ENCODE measurements around the gene TRPM7. TPM values are rescaled to one million over a fixed set of nuclear protein-coding genes. Genes with fewer than 3 reads are reported as not detected.
"Not testable (repeated sequence)": the region's sequence is repeated elsewhere in the genome, so short reads cannot be mapped to it uniquely, and the experiment has no call there.

The TRPM7 gene
- total RNA-seq, 1 experiment from 2014 or later: 20.0 TPM

DNA sequence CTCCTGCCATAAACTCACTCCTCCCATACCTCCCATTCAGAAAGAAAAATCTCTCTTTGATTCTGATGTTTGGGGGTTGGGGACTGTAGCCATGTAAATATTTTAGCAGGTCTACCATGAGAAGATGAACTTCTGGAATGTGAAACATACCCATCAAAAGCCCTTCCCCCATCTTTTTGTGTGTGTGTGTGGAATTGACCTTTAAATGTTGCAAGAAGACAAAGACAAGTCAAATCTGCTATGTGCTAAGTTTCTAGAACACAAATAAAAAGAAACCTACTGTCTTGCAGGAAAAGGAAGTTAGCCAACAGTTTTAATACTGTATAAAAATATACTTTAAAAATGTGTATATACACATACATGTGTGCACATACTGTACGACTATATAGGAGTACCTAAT lies 110.4 kb downstream of the TRPM7 start:
- DNase-seq (ENCODE audit: low spot score): no peak

DNA sequence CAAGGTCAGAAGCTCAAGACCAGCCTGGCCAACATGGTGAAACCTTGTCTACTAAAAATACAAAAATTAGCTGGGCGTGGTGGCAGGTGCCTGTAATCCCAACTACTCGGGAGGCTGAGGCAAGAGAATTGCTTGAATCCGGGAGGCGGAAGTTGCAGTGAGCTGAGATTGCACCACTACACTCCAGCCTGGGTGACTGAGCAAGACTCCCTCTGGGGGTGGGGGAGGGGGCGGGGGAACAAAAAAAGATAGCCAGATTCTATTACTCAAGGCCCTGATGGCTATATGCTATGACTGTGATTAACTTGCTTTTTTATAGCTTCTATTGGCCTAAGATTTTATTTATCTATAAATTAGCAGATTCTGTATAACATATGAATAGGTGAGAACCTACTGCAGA lies 112.8 kb downstream of the TRPM7 start:
- DNase-seq (ENCODE audit: low spot score): not testable (repeated sequence)

DNA sequence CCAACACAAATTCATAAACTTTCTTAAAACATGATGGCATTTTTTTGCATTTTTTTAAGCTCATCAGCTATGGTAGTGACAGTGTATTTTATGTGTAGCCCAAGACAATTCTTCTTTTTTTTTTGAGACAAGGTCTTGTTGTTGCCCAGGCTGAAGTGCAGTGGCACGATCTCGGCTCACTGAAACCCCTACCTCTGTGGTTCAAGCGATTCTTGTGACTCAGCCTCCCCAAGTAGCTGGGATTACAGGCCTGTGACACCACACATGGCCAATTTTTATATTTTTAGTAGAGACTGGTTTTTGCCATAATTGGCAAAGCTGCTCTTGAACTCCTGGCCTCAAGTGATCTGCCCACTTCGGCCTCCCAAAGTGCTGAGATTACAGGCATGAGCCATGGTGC lies 122.8 kb downstream of the TRPM7 start:
- DNase-seq (ENCODE audit: low spot score): no peak

DNA sequence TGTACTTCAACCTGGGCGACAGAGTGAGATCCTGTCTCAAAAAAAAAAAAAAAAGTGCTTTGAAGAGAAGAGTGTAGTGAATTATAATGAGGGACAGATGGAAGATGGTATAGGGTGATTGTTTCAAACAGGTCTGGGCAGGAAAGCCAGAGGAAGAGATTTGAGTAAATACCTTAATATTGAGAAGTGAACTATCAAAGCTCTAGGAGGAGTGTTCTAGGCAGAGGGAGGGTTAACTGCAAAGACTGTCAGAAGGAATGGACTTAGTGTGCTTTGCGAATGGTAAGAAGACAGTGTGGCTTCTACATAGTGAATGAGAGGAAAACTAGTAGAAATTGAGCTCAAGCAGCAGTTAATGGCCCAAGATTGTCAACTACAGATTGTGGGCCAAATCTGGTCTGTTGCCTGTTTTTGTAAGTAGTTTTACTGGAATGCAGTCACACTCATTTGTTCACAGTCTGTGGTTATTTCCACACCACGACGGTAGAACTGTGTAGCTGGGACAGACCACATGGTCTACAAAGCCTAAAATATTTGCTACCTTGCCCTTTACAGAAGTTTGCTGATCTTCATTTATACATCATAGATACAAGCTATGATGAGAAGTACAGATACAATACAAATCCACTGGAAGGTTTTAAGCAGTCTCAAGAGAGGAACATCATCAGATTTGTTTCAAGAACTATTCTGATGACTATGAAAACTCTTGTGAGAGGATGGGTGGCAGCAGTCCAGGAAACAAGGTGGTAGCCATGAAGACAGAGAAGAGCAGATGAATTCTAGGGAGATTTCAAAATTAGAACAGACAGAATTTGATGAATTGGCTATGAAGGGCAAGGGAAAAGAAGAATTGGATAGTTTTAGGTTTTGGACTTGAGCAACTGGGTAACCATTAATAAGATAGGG lies 123.6 kb downstream of the TRPM7 start:
- DNase-seq (ENCODE audit: low spot score): no peak

DNA sequence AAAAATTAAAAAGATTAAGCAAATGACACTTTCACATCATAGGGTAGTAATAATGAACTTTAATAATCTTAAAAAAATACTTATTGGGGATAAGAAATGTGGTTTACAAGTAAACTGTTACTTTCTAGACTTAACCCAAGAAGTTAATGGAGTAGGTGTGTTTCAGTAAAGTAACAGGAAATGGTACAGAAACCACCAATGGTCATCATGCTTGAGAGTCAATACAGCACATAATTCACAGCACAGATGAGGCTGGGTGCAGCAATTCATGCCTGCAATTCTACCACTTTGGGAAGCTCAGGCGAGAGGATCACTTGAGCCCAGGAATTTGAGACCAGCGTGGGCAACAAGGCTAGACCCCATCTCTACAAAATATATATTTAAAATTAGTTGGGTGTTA lies 128.6 kb downstream of the TRPM7 start:
- no peak for DNase-seq (ENCODE audit: low spot score)

DNA sequence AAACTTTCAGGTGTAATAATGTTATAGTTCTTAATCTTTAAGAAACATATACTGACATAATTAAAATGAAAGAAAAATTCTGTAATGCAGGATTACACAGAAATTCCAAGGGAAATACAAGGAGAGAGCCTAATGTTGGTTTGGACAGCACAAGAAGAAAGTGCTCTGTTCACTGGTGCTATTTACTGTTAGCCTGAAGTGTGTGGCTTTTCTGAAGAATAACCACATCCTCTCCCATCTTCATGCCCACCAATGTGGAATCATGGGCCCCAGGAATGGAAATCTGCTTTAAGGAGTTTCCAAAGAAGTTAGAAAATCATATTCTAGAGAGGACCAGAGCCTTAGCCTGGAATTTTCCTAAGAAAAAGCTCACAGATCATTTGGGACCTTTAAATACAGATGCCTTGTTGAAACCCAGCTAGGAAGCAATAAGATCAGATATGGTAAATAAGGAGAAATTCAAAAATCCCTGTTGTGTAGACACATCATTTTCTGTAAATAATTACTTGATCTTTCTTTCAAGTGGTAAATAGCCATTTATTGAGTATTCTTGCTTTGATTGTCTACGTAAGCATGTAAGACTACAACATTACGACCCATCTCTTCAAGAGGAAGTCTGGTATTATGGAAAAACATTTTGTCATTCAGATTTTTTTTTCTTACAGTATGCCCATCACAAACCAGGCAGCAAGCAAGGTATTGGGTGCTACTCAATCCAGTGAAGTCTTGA lies 129.8 kb downstream of the TRPM7 start:
- DNase-seq (ENCODE audit: low spot score): no peak

DNA sequence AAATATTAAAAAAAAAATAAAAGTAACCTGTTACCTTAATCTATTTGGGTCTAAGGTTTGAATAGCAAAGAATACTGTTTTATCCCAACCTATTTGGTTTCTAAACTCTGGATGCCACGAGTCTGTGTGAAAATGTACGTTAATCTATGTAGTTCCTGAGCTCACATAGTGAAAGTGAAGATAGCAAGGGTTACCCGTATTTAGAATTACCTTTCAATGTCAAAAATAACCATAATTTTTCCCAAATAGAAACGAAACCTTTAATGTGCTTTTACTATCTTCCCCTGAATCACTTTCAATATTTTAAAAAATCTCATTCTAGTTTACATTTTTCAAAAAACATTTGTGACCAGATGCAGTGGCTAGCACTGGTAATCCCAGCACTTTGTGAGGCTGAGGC lies 134.4 kb downstream of the TRPM7 start:
- DNase-seq (ENCODE audit: low spot score): no peak

DNA sequence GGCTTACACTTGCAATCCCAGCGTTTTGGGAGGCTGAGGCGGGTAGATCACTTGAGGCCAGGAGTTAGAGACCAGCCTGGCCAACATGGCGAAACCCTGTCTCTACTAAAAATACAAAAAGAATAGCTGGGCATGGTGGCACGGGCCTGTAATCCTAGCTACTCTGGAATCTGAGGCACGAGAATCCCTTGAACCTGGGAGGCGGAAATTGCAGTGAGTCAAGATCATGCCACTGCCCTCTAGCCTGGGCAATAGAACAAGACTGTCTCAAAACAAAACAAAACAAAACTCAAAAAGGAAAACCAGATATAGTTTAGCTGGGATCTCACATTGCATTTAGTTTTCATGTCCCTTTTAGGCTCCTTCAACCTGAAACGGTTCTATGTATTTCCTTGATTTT lies 137.3 kb downstream of the TRPM7 start:
- DNase-seq (ENCODE audit: low spot score): no peak

DNA sequence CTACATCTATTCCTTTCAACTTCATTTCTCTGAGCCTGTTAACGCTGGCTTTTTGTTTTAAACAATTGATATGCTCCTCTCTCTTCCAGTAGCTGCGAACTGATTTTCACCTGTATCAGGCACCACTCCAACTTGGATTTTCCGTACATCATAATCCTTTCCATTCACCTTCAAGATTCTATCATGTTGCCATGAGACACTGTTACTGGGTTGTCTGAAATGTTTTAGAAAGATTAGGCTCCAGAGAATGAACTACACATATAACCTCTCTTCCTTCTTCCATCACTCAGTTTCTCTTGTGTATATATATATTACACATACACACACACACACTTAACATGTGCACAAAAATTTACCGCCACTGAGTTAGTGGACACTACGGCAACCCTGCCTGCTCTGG lies 140.0 kb downstream of the TRPM7 start, which contains the start of gene USP50:
USP50 (minus strand) TSS at position 101 of the 400 bp plus-strand sequence. CDS start 141 bp downstream, outside the sequence.
- no peak for DNase-seq (ENCODE audit: low spot score)

DNA sequence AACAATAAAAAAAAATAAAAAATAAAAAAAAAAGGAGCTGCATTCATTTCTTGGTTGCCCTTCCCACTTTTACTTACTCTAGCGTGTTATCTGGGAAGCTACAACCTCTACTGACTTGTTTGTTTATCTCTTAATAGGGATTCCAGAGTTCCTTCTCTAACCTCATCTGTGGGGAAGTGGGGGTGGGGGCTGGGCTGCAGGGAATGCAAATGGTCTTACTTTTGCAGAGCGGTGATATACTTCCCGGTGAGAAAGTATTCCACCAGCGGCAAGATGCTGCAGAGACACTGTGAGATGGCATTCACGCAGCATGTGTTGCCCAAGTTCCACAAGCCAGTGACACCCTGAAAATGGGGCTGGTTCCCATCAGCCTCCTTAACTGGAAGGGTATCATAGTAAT lies 142.2 kb downstream of the TRPM7 start:
- no peak for DNase-seq (ENCODE audit: low spot score)

DNA sequence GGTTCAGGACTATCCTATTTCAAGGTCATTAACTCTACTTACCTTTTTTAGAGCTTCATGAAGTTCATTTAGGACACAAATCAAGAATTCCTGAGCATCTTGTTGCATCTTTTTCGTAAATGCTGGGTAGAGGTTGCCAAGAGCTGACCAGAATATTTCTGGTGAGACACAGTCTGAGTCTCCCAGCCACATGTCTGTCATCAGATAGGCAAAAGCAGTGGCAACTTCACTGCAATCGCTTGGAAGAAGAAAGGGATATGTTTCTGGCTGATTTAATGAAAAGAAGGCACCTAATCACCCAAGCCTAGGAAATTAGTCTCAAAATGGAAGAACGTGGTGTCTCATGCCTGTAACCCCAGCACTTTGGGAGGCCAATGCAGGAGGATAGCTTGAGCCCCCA lies 143.0 kb downstream of the TRPM7 start:
- no peak for DNase-seq (ENCODE audit: low spot score)

DNA sequence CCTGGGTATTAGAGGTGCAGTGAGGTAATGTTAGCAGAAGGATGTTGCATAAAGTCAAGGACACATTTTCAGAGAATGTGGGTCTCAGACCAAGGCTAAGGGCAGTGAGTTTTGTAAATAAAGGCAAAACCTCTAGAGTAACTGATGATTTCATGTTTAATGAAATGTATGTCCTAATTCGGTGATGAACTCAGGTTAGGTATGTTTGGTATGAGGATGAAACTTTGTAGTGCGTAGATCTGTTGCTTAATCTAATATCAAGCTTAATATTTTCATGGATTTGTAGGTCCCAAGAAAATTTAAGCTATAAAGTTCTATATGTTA lies 143.7 kb downstream of the TRPM7 start:
- DNase-seq (ENCODE audit: low spot score): no peak

DNA sequence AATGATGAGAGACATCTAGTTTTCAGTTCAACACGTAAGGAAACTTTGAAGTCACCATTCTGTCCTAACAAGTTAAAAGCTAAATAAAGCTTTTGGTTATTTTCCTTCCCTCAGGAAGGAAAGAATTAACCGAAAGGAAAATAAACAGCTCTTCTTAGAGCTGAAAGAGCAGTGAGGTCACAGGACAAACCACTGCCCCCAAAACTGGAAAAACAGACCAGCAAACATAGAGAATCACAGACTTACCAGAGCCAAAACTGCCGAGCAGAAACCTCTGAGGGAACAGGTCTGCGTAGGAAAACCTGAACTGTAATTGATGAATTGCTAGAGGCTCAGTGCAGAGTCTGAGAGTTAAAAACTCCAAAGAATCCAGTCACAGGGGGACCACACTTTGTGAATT lies 154.8 kb downstream of the TRPM7 start:
- DNase-seq (ENCODE audit: low spot score): no peak

DNA sequence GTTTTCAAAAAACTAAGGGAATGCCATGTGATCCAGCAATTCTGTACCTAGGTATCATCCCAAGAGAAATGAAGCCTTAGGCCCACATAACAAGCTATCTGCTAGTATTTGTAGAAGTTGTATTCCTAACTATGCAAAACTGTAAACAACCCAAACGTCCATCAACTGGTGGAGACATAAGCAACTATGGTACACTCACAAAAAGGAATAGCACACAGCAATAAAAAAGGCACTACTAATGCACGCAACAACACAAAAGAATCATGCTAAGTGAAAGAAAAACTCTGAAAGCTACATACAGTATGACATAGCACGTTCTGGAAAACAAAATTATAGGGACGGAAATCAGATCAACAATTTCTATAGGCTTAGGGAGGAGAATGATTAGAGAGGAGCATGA lies 155.4 kb downstream of the TRPM7 start:
- DNase-seq (ENCODE audit: low spot score): no peak

DNA sequence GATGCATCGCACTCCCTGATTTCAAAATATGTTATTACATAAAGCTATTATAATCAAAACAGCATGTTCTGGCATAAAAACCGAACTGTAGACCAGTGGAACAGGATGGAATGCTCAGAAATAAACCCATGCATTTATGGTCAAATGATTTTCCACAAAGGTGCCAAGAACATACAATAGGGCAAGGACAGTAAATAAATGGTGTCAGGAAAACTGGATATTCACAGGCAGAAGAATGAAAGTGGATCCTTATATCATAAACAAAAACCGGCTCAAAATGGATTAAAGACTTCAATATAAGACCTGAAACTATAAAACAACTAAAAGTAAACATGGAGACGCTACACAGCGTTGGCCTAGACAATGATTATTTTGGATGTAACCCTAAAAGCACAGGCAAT lies 162.7 kb downstream of the TRPM7 start:
- DNase-seq (ENCODE audit: low spot score): no peak

DNA sequence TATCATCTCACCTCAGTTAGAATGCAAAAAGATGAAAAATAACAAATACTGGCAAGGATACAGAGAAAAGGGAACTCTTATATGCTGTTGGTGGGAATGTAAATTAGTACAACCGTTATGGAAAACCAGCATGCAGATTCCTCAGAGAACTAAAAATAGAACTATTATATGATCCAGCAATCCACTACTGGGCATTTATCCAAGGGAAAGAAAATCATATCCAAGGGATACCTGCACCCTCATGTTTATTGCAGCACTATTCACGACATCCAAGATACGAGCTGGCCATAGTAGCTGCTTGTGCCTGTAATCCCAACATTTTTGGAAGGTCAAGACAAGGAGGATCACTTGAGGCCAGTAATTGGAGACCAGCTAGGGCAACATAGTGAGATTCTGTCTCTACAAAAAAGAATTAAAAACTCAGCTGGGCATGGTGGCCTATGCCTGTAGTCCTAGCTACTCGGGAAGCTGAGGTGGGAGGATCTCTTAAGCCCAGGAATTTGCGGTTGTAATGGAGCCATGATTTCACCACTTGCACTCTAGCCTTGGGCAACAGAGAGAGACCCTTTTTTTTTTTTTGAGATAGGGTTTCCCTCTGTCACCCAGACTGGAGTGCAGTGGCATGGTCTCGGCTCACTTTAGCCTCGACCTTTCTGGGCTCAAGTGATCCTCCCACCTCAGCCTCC lies 166.7 kb downstream of the TRPM7 start:
- DNase-seq (ENCODE audit: low spot score): peak; percentile 9

DNA sequence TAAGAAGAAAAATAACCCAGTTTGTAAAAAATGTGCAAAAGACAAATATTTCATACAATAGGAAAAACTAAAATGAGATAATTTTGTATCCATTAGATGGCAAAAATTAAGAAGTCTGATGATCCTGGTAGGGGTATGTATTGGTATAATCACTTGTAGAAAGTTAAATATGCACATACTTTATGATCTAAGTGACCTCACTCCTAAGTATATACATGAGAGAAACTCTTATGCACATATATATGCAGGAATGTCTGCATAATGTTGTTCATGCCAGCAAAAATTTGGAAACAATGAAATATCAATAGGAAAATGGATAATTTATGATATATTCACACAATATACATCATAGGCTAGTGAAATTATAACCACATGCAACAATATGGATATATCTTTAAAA lies 173.6 kb downstream of the TRPM7 start:
- DNase-seq (ENCODE audit: low spot score): no peak

Other genes with a start within 250 kb of the TRPM7 start
- gene USP50, start 140.1 kb downstream of the TRPM7 start, total RNA-seq (2014; rRNA removed; shearing (Covaris generic)): not detected in 2 replicates
- gene SPPL2A, start 78.9 kb upstream of the TRPM7 start, total RNA-seq (2014; rRNA removed; shearing (Covaris generic)): 148 and 199 TPM in 2 replicates
- gene AP4E1, start 221.9 kb upstream of the TRPM7 start, total RNA-seq (2014; rRNA removed; shearing (Covaris generic)): 4.5 and 6.0 TPM in 2 replicates

Data from H4 (cell line).